ENCODE measurements around the gene CD2.

DNA sequence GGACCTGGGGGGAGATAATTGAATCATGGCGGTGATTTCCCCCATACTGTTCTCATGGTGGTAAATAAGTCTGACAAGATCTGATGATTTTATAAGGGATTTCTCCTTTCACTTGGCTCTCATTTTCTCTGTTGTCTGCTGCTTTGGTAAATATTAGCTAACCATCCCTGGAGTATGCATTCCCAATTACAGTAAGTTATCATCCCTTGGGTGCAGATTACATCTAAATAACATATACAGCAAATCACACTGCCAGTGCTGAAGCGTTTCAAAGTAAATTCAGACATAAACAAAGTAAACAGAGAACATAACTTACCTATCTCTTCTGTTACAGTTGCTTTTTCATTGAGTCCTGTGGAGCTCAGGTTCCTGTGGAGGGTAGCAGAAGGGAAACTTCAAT is 48.1 kb upstream of the CD2 start:
- TF ChIP-seq, protein P1, sequence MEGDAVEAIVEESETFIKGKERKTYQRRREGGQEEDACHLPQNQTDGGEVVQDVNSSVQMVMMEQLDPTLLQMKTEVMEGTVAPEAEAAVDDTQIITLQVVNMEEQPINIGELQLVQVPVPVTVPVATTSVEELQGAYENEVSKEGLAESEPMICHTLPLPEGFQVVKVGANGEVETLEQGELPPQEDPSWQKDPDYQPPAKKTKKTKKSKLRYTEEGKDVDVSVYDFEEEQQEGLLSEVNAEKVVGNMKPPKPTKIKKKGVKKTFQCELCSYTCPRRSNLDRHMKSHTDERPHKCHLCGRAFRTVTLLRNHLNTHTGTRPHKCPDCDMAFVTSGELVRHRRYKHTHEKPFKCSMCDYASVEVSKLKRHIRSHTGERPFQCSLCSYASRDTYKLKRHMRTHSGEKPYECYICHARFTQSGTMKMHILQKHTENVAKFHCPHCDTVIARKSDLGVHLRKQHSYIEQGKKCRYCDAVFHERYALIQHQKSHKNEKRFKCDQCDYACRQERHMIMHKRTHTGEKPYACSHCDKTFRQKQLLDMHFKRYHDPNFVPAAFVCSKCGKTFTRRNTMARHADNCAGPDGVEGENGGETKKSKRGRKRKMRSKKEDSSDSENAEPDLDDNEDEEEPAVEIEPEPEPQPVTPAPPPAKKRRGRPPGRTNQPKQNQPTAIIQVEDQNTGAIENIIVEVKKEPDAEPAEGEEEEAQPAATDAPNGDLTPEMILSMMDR (IDR thresholded peaks at IDR 0.05): no peak
- TF ChIP-seq POLR2A (IDR thresholded peaks at IDR 0.05): no peak

Measured in body of pancreas (tissue), 4 donors.